Endothelial cell of umbilical vein (primary cell): Measurements from ENCODE around the gene AIG1. TPM values are rescaled to one million over a fixed set of nuclear protein-coding genes. Genes with fewer than 3 reads are reported as not detected.

ENCODE experiments used
- BruUV-seq: library from RNA; stranded (reverse); fragments of 400-500 nt; replicated peaks from 2 replicates; lab custom pipeline; 2021; lab: Mats Ljungman, UMichigan
- CTCF ChIA-PET: fragments of 300-600, 350-600 bp; sonication (Branson Sonifier 250); formaldehyde crosslinking; loops from one replicate; lab custom pipeline; 2021; ENCODE audit warnings: antibody characterized with exemption, inconsistent platforms; lab: Charles Lee
- POLR2A ChIA-PET: fragments of 300-600, 350-600 bp; sonication (Branson Sonifier 250); formaldehyde crosslinking; loops from one replicate; lab custom pipeline; 2021; ENCODE audit warnings: antibody characterized with exemption, inconsistent platforms; lab: Charles Lee
- DNase-seq: peaks from one replicate; pipeline ENCODE4 v3.0.0-alpha.2; 2011; ENCODE audit warnings: low read depth, low spot score
- FAIRE-seq: peaks from 2 replicates; lab custom pipeline; 2011; peaks lifted over from hg19 to GRCh38; lab: Jason Lieb, UNC
- H2AFZ ChIP-seq: 2 replicates; pipeline ENCODE4 v1.6.0; 2012; ENCODE audit warnings: low read depth, low read length, control low read depth, inconsistent platforms
- H3K27ac ChIP-seq: 2 replicates; pipeline ENCODE4 v1.5.1; 2011; ENCODE audit warnings: low read depth, mild to moderate bottlenecking, control low read depth, low read length, moderate library complexity; ENCODE audit not compliant: insufficient read depth
- H3K27me3 ChIP-seq, 2 experiments: 2 replicates each; pipeline versions ENCODE4 v1.6.0 to v1.6.1; 2011; ENCODE audit warnings: low read length in 2 of 2, mixed read lengths in 1 of 2; ENCODE audit not compliant: control insufficient read depth in 2 of 2, insufficient read depth in 2 of 2
- H3K36me3 ChIP-seq, 2 experiments: 2 replicates in 1 of 2; 3 replicates in 1 of 2; pipeline ENCODE4 v1.5.1; 2011; ENCODE audit warnings: low read length in 2 of 2, mild to moderate bottlenecking in 1 of 2, moderate library complexity in 1 of 2; ENCODE audit not compliant: control insufficient read depth in 2 of 2, insufficient read depth in 2 of 2; ENCODE audit errors: extremely low read depth in 1 of 2
- H3K4me1 ChIP-seq: 3 replicates; pipeline ENCODE4 v1.5.1; 2011; ENCODE audit warnings: mild to moderate bottlenecking, low read length; ENCODE audit not compliant: control insufficient read depth, insufficient read depth; ENCODE audit errors: extremely low read depth
- H3K4me2 ChIP-seq: 2 replicates; pipeline ENCODE4 v1.6.1; 2011; ENCODE audit warnings: low read length, control low read depth, mixed read lengths; ENCODE audit not compliant: insufficient read depth
- H3K4me3 ChIP-seq, 3 experiments: fragments of 200-600 bp in 1 of 3; sonication (generic), shearing (Covaris generic) in 1 of 3; replicated peaks in 1 of 3; 2 replicates each; pipeline ENCODE4 v1.5.1; 2011 to 2016; ENCODE audit warnings: control low read depth in 3 of 3, low read length in 3 of 3, mild to moderate bottlenecking in 2 of 3, inconsistent platforms in 1 of 3, low read depth in 1 of 3, moderate library complexity in 1 of 3; ENCODE audit not compliant: insufficient read depth in 1 of 3
- H3K79me2 ChIP-seq: 2 replicates; pipeline ENCODE4 v1.6.0; 2012; ENCODE audit warnings: low read length, inconsistent platforms; ENCODE audit not compliant: control insufficient read depth, insufficient read depth
- H3K9ac ChIP-seq: replicated peaks from 2 replicates; pipeline ENCODE3; 2011; ENCODE audit warnings: low read length, control low read depth; ENCODE audit not compliant: insufficient read depth; ENCODE audit errors: extremely low read depth
- H3K9me1 ChIP-seq: replicated peaks from 3 replicates; pipeline ENCODE4 v1.6.0; 2011; ENCODE audit warnings: mild to moderate bottlenecking, low read length; ENCODE audit not compliant: control insufficient read depth, insufficient read depth; ENCODE audit errors: extremely low read depth
- H3K9me3 ChIP-seq: replicated peaks from 2 replicates; pipeline ENCODE4 v1.5.1; 2012; ENCODE audit warnings: low read length, inconsistent platforms; ENCODE audit not compliant: control insufficient read depth, insufficient read depth
- H4K20me1 ChIP-seq: replicated peaks from 2 replicates; pipeline ENCODE3; 2011; ENCODE audit warnings: mild to moderate bottlenecking, low read length; ENCODE audit not compliant: control insufficient read depth, insufficient read depth; ENCODE audit errors: extremely low read depth
- EZH2 ChIP-seq: IDR thresholded peaks from 2 replicates; pipeline ENCODE4 v1.6.1; 2012; ENCODE audit warnings: borderline replicate concordance, low read depth, mild to moderate bottlenecking, moderate library complexity, low read length, inconsistent platforms; ENCODE audit not compliant: severe bottlenecking
- FOS ChIP-seq: IDR thresholded peaks from 2 replicates; pipeline ENCODE4 v1.6.1; 2011; ENCODE audit warnings: mild to moderate bottlenecking, low read length, moderate library complexity, borderline replicate concordance; ENCODE audit not compliant: insufficient read depth
- GATA2 ChIP-seq: IDR thresholded peaks from 2 replicates; pipeline ENCODE4 v1.7.0; 2011; ENCODE audit warnings: low read depth, mild to moderate bottlenecking, moderate library complexity, mixed read lengths, low read length; ENCODE audit not compliant: insufficient read length, insufficient read depth
- JUN ChIP-seq: IDR thresholded peaks from 2 replicates; pipeline ENCODE4 v1.6.1; 2011; ENCODE audit warnings: borderline replicate concordance, low read depth; ENCODE audit not compliant: insufficient read length, insufficient read depth
- MYC ChIP-seq: IDR thresholded peaks from one replicate; pipeline ENCODE4 v1.6.1; 2011; ENCODE audit warnings: mild to moderate bottlenecking, low read depth, low read length
- POLR2A ChIP-seq: IDR thresholded peaks from 2 replicates; pipeline ENCODE4 v1.6.1; 2012; ENCODE audit warnings: low read depth, mild to moderate bottlenecking, control low read depth, low read length
- POLR2AphosphoS5 ChIP-seq: IDR thresholded peaks from 2 replicates; pipeline ENCODE4 v1.6.1; 2012; ENCODE audit warnings: low read depth, mild to moderate bottlenecking, control low read depth, low read length, moderate library complexity; ENCODE audit not compliant: insufficient read depth
- dilution Hi-C: fragments of 300-500 bp; cut with MboI; formaldehyde crosslinking; loops from one replicate; pipeline ENCODE4 v1.15.0; 2019; ENCODE audit warnings: low sequenced_read_pairs; ENCODE audit not compliant: extremely low pct_ligation_motif_present
- intact Hi-C: fragments of 100-400 bp; cut with micrococcal nuclease; formaldehyde crosslinking; loops from one replicate; pipeline ENCODE4 v1.10.0; 2022
- polyA plus RNA-seq, 4 experiments: library from polyadenylated mRNA; depleted of rRNA in 3 of 4; stranded (reverse) in 3 of 4; unstranded in 1 of 4; fragments of >200 nt; gene quantifications; 2 replicates each; pipeline versions ENCODE4 v1.2.1 to v1.2.3, GENCODE V29; 2011 to 2012; ENCODE audit warnings: missing spikeins in 1 of 4
- total RNA-seq: library from RNA; stranded (reverse); gene quantifications from 2 replicates; pipeline ENCODE4 v1.2.3, GENCODE V29; 2021
- TF ChIP-seq, protein P1 (sequence below), 2 donors: IDR thresholded peaks; 1 replicate in 1 of 2; 2 replicates in 1 of 2; pipeline ENCODE4 v1.5.1; 2011; ENCODE audit warnings: low read length in 2 of 2, mild to moderate bottlenecking in 2 of 2, moderate library complexity in 2 of 2, control low read depth in 1 of 2, inconsistent platforms in 1 of 2, low read depth in 1 of 2; ENCODE audit not compliant: insufficient read depth in 1 of 2; ENCODE audit errors: extremely low read depth in 1 of 2
- TF ChIP-seq, protein P2 (sequence below): IDR thresholded peaks from 2 replicates; pipeline ENCODE4 v1.6.1; 2011; ENCODE audit not compliant: insufficient read depth, insufficient read length

AIG1 gene
- total and polyA plus RNA-seq, 2 donors (not counting 3 experiments of a cell fraction or from before 2014, with no cell fraction given), result 17.7 to 22.7 TPM

DNA sequence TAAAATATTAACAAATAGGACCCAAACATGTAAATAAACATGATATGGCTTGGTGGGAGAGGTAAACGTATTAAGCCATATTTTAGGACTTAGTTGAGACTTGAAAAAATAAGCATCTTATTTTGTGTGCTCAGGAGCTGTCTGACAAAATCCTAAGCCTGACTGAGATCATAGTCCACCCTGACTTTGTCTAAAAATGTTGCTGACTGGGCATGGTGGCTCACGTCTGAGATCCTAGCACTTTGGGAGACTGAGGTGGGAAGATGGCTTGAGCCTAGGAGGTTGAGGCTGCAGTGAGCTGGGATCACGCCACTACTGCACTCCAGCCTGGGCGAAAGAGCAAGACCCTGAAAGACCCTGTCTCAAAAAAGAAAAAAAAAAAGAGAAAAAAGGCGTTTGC is 52.1 kb downstream of the AIG1 start:
- BruUV-seq, result no TSS peak
- Histone ChIP-seq H3K9ac (no peak overlapping the region), H3K4me3 (no peak overlapping the region), H3K79me2 (no peaks in the 10 kb centered on the region), H3K27me3 (no peaks in the 10 kb centered on the region), H3K36me3 (no peaks in the 10 kb centered on the region), H3K9me3 (no peaks in the 10 kb centered on the region), H3K4me2 (no peak overlapping the region), H2AFZ (no peak overlapping the region), H4K20me1 (no peaks in the 10 kb centered on the region), H3K9me1 (no peaks in the 10 kb centered on the region), H3K4me1 (no peaks in the 10 kb centered on the region), H3K27ac (no peak overlapping the region)
- TF ChIP-seq, protein P1, sequence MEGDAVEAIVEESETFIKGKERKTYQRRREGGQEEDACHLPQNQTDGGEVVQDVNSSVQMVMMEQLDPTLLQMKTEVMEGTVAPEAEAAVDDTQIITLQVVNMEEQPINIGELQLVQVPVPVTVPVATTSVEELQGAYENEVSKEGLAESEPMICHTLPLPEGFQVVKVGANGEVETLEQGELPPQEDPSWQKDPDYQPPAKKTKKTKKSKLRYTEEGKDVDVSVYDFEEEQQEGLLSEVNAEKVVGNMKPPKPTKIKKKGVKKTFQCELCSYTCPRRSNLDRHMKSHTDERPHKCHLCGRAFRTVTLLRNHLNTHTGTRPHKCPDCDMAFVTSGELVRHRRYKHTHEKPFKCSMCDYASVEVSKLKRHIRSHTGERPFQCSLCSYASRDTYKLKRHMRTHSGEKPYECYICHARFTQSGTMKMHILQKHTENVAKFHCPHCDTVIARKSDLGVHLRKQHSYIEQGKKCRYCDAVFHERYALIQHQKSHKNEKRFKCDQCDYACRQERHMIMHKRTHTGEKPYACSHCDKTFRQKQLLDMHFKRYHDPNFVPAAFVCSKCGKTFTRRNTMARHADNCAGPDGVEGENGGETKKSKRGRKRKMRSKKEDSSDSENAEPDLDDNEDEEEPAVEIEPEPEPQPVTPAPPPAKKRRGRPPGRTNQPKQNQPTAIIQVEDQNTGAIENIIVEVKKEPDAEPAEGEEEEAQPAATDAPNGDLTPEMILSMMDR (IDR thresholded peaks at IDR 0.05; ENCODE audit: extremely low read depth in 1 of 2, insufficient read depth in 1 of 2, low read depth in 1 of 2, low read length in 2 of 2), result no peak
- TF ChIP-seq POLR2AphosphoS5, result no peak
- TF ChIP-seq, protein P2, sequence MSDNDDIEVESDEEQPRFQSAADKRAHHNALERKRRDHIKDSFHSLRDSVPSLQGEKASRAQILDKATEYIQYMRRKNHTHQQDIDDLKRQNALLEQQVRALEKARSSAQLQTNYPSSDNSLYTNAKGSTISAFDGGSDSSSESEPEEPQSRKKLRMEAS, result no peak
- TF ChIP-seq FOS, result no peak
- TF ChIP-seq JUN, result no peak
- no peak for TF ChIP-seq MYC
- no peak for TF ChIP-seq GATA2
- no peak for TF ChIP-seq POLR2A
- TF ChIP-seq EZH2, result no peak
- intact Hi-C loops, result no loop called here
- dilution Hi-C loops, result no loop called here
- no peak for FAIRE-seq
- ChIA-PET POLR2A (no interaction called here), CTCF (no interaction called here)
- no peak for DNase-seq
